ENCODE measurements around the gene CERS1. TPM values are rescaled to one million over a fixed set of nuclear protein-coding genes. Genes with fewer than 3 reads are reported as not detected.

Gene CERS1
- total and polyA plus RNA-seq, 8 donors: 0.37 to 4.8 (median 0.61) TPM; not detected in 3

GRCh38 chr19:18862976-18863842, 32.7 kb downstream of the CERS1 start:
- WGBS, 5 donors: 84 to 90% (median 88%) methylated on average over 19 to 33 of the region's 33 CpGs
- H3K4me1 ChIP-seq: peaks cover 0 to 29% (median 11%) of the 10 kb centered on the region in 4 donors
- H3K27ac ChIP-seq: no peak overlapping the region
- no peak for TF ChIP-seq POLR2A (IDR thresholded peaks at IDR 0.05)
- TF ChIP-seq EP300 (IDR thresholded peaks at IDR 0.05): no peak
- no peak for TF ChIP-seq CTCF (IDR thresholded peaks at IDR 0.05)
- TF ChIP-seq POLR2AphosphoS5 (IDR thresholded peaks at IDR 0.05): no peak
- H3K4me3 ChIP-seq: no peak overlapping the region
- intact Hi-C loops (cut with DNase I; ENCODE audit: low total_unique reads): no loop called here
- H3K36me3 ChIP-seq: peaks cover 87 to 100% (median 100%) of the 10 kb centered on the region in 4 donors
- DNase-seq: no peak
- peaks cover 0 to under 1% (median 0%) of the 10 kb centered on the region in 3 donors for H3K27me3 ChIP-seq
- H3K9me3 ChIP-seq: no peaks in the 10 kb centered on the region

- no peak overlapping the region for H3K27ac ChIP-seq
- H3K4me3 ChIP-seq: no peak overlapping the region
- 91 to 96% (median 92%) methylated on average over 9 to 12 of the region's 12 CpGs for WGBS, 5 donors
- H3K4me1 ChIP-seq: peaks cover 0 to 22% (median 10%) of the 10 kb centered on the region in 4 donors
- H3K36me3 ChIP-seq: peaks cover 89 to 100% (median 100%) of the 10 kb centered on the region in 4 donors
- H3K9me3 ChIP-seq: no peaks in the 10 kb centered on the region
- TF ChIP-seq POLR2AphosphoS5 (IDR thresholded peaks at IDR 0.05) (no peak), POLR2A (IDR thresholded peaks at IDR 0.05) (no peak), EP300 (IDR thresholded peaks at IDR 0.05) (no peak), CTCF (IDR thresholded peaks at IDR 0.05) (no peak)
- intact Hi-C loops (cut with DNase I; ENCODE audit: low total_unique reads): no loop called here
- no peak for DNase-seq
- no peaks in the 10 kb centered on the region for H3K27me3 ChIP-seq
Measured at GRCh38 chr19:18861917-18862316, 34.0 kb downstream of the CERS1 start.

GRCh38 chr19:18861235-18861634, 34.7 kb downstream of the CERS1 start:
- no peaks in the 10 kb centered on the region for H3K27me3 ChIP-seq
- H3K36me3 ChIP-seq: peaks cover 94 to 100% (median 100%) of the 10 kb centered on the region in 4 donors
- peaks cover 0 to 15% (median 7%) of the 10 kb centered on the region in 4 donors for H3K4me1 ChIP-seq
- intact Hi-C loops (cut with DNase I; ENCODE audit: low total_unique reads): no loop called here
- TF ChIP-seq POLR2A (IDR thresholded peaks at IDR 0.05) (no peak), EP300 (IDR thresholded peaks at IDR 0.05) (no peak), POLR2AphosphoS5 (IDR thresholded peaks at IDR 0.05) (no peak), CTCF (IDR thresholded peaks at IDR 0.05) (no peak)
- no peaks in the 10 kb centered on the region for H3K9me3 ChIP-seq
- H3K4me3 ChIP-seq: no peak overlapping the region
- 69 to 82% (median 77%) methylated on average over 8 to 9 of the region's 9 CpGs for WGBS, 5 donors
- H3K27ac ChIP-seq: no peak overlapping the region
- DNase-seq: no peak

- peaks cover 95 to 100% (median 100%) of the 10 kb centered on the region in 4 donors for H3K36me3 ChIP-seq
- H3K4me1 ChIP-seq: peaks cover 0 to 13% (median 7%) of the 10 kb centered on the region in 4 donors
- no peak overlapping the region for H3K4me3 ChIP-seq
- WGBS, 5 donors: 84 to 93% (median 91%) methylated on average over 3 to 17 of the region's 17 CpGs
- H3K27ac ChIP-seq: no peak overlapping the region
- intact Hi-C loops (cut with DNase I; ENCODE audit: low total_unique reads): no loop called here
- TF ChIP-seq POLR2AphosphoS5 (IDR thresholded peaks at IDR 0.05) (no peak), CTCF (IDR thresholded peaks at IDR 0.05) (no peak), POLR2A (IDR thresholded peaks at IDR 0.05) (no peak), EP300 (IDR thresholded peaks at IDR 0.05) (no peak)
- H3K27me3 ChIP-seq: no peaks in the 10 kb centered on the region
- no peak for DNase-seq
- no peaks in the 10 kb centered on the region for H3K9me3 ChIP-seq
Measured at GRCh38 chr19:18860725-18861124, 35.2 kb downstream of the CERS1 start.
